H1 (cell line): ENCODE measurements around the gene SLC35E1. TPM values are rescaled to one million over a fixed set of nuclear protein-coding genes. Genes with fewer than 3 reads are reported as not detected.

Experiments
- CTCF ChIA-PET: fragments of 300-600 bp; sonication (Branson Sonifier 250); formaldehyde crosslinking; loops from one replicate; lab custom pipeline; 2021; ENCODE audit not compliant: partially characterized antibody; lab: Charles Lee
- POLR2A ChIA-PET: fragments of 300-600 bp; sonication (Branson Sonifier 250); formaldehyde crosslinking; loops from one replicate; lab custom pipeline; 2021; ENCODE audit warnings: inconsistent platforms; ENCODE audit not compliant: partially characterized antibody; lab: Charles Lee
- DNase-seq, 2 experiments: peaks; one replicate each; pipeline versions ENCODE4 v3.0.0 to v3.0.0-alpha.2; 2010 to 2022; ENCODE audit warnings: low spot score in 2 of 2, low read depth in 1 of 2, mixed read lengths in 1 of 2
- FAIRE-seq: peaks from 2 replicates; lab custom pipeline; 2011; peaks lifted over from hg19 to GRCh38; lab: Jason Lieb, UNC
- H2AFZ ChIP-seq: 2 replicates; pipeline ENCODE4 v1.8.1; 2012; ENCODE audit warnings: low read length, inconsistent platforms
- H2AK5ac ChIP-seq: 2 replicates; pipeline ENCODE4 v1.6.1; 2013; ENCODE audit warnings: low read depth, low read length
- H2BK120ac ChIP-seq: replicated peaks from 2 replicates; pipeline ENCODE3; 2013; ENCODE audit warnings: low read depth, low read length, inconsistent platforms
- H2BK12ac ChIP-seq: 2 replicates; pipeline ENCODE4 v1.6.1; 2013; ENCODE audit warnings: low read depth, low read length
- H2BK15ac ChIP-seq: 2 replicates; pipeline ENCODE4 v1.6.1; 2013; ENCODE audit warnings: low read length
- H2BK20ac ChIP-seq: 2 replicates; pipeline ENCODE4 v1.6.1; 2013; ENCODE audit warnings: low read length
- H2BK5ac ChIP-seq: 2 replicates; pipeline ENCODE4 v1.6.1; 2013; ENCODE audit warnings: low read depth, low read length
- H3K14ac ChIP-seq: 2 replicates; pipeline ENCODE4 v1.6.1; 2013; ENCODE audit warnings: inconsistent platforms; ENCODE audit not compliant: insufficient read length
- H3K18ac ChIP-seq: 2 replicates; pipeline ENCODE4 v1.6.1; 2013; ENCODE audit warnings: low read length; ENCODE audit errors: extremely low read depth
- H3K23ac ChIP-seq: 2 replicates; pipeline ENCODE4 v1.6.1; 2013; ENCODE audit warnings: inconsistent platforms; ENCODE audit not compliant: insufficient read length
- H3K23me2 ChIP-seq: 2 replicates; pipeline ENCODE4 v1.6.1; 2013; ENCODE audit warnings: low read depth, low read length
- H3K27ac ChIP-seq: 2 replicates; pipeline ENCODE4 v1.6.1; 2011; ENCODE audit warnings: low read depth, low read length, inconsistent platforms
- H3K27me3 ChIP-seq, 4 experiments: replicated peaks in 1 of 4; 1 replicate in 1 of 4; 2 replicates in 3 of 4; pipeline versions ENCODE4 v1.6.1 to v1.8.1; 2011 to 2013; ENCODE audit warnings: low read length in 3 of 4, mild to moderate bottlenecking in 3 of 4, inconsistent platforms in 2 of 4, mixed read lengths in 2 of 4, moderate library complexity in 1 of 4; ENCODE audit not compliant: control insufficient read depth in 3 of 4, insufficient read depth in 3 of 4; ENCODE audit errors: extremely low read depth in 1 of 4
- H3K36me3 ChIP-seq, 4 experiments: 2 replicates each; pipeline versions ENCODE4 v1.6.1 to v1.8.1; 2011 to 2013; ENCODE audit warnings: mild to moderate bottlenecking in 4 of 4, low read length in 3 of 4, moderate library complexity in 2 of 4, control low read depth in 1 of 4, inconsistent platforms in 1 of 4; ENCODE audit not compliant: insufficient read depth in 4 of 4, control insufficient read depth in 2 of 4
- H3K4ac ChIP-seq: replicated peaks from 2 replicates; pipeline ENCODE3; 2013; ENCODE audit warnings: low read length, low read depth, mixed read lengths, inconsistent platforms; ENCODE audit not compliant: insufficient read length
- H3K4me1 ChIP-seq, 4 experiments: replicated peaks in 1 of 4; 1 replicate in 1 of 4; 2 replicates in 3 of 4; pipeline versions ENCODE4 v1.6.1 to v1.8.1; 2011 to 2013; ENCODE audit warnings: low read length in 3 of 4, inconsistent platforms in 2 of 4, mixed read lengths in 1 of 4; ENCODE audit not compliant: insufficient read depth in 4 of 4, control insufficient read depth in 3 of 4
- H3K4me2 ChIP-seq, 2 experiments: 2 replicates each; pipeline versions ENCODE4 v1.6.1 to v1.8.1; 2011 to 2013; ENCODE audit warnings: low read depth in 2 of 2, low read length in 2 of 2, control low read depth in 1 of 2, inconsistent platforms in 1 of 2, mild to moderate bottlenecking in 1 of 2; ENCODE audit not compliant: insufficient read depth in 1 of 2
- H3K4me3 ChIP-seq, 4 experiments: fragments of 200-600, 300-600 bp in 1 of 4; sonication (generic), shearing (Covaris generic), sonication (Bioruptor Twin) in 1 of 4; 2 replicates each; pipeline versions ENCODE4 v1.5.1 to v1.8.1; 2011 to 2016; ENCODE audit warnings: low read length in 4 of 4, low read depth in 3 of 4, control low read depth in 2 of 4, inconsistent platforms in 2 of 4, mild to moderate bottlenecking in 2 of 4, mixed read lengths in 1 of 4, moderate library complexity in 1 of 4; ENCODE audit not compliant: insufficient read depth in 2 of 4; ENCODE audit errors: extremely low read depth in 1 of 4
- H3K56ac ChIP-seq: replicated peaks from 2 replicates; pipeline ENCODE3; 2013; ENCODE audit warnings: low read depth, mild to moderate bottlenecking, mixed read lengths, low read length, inconsistent platforms; ENCODE audit not compliant: insufficient read length
- H3K79me1 ChIP-seq: 2 replicates; pipeline ENCODE4 v1.6.1; 2013; ENCODE audit warnings: low read depth, low read length, control low read depth
- H3K79me2 ChIP-seq, 2 experiments: 2 replicates each; pipeline versions ENCODE4 v1.6.1 to v1.8.1; 2012 to 2013; ENCODE audit warnings: low read length in 2 of 2, mild to moderate bottlenecking in 2 of 2, inconsistent platforms in 1 of 2; ENCODE audit not compliant: insufficient read depth in 2 of 2, control insufficient read depth in 1 of 2
- H3K9ac ChIP-seq, 4 experiments: replicated peaks in 1 of 4; 1 replicate in 1 of 4; 2 replicates in 3 of 4; pipeline versions ENCODE4 v1.6.1 to v1.8.1; 2011 to 2013; ENCODE audit warnings: low read depth in 3 of 4, low read length in 3 of 4, control low read depth in 2 of 4, mild to moderate bottlenecking in 2 of 4, moderate library complexity in 2 of 4, inconsistent platforms in 1 of 4; ENCODE audit errors: extremely low read depth in 1 of 4
- H3K9me3 ChIP-seq, 2 experiments: 2 replicates each; pipeline versions ENCODE4 v1.6.1 to v1.8.1; 2012 to 2013; ENCODE audit warnings: mild to moderate bottlenecking in 2 of 2, moderate library complexity in 2 of 2, control low read depth in 1 of 2, inconsistent platforms in 1 of 2, low read depth in 1 of 2, low read length in 1 of 2, mixed read lengths in 1 of 2; ENCODE audit not compliant: insufficient read depth in 2 of 2
- H4K20me1 ChIP-seq, 2 experiments: replicated peaks in 1 of 2; 2 replicates each; pipeline versions ENCODE3 to v1.8.1; 2011 to 2013; ENCODE audit warnings: inconsistent platforms in 2 of 2, low read length in 2 of 2, mild to moderate bottlenecking in 1 of 2; ENCODE audit not compliant: insufficient read depth in 2 of 2, control insufficient read depth in 1 of 2
- H4K5ac ChIP-seq: 2 replicates; pipeline ENCODE4 v1.6.1; 2013; ENCODE audit warnings: low read length, low read depth, mixed read lengths, inconsistent platforms; ENCODE audit not compliant: insufficient read length
- H4K8ac ChIP-seq: 2 replicates; pipeline ENCODE4 v1.8.0; 2013; ENCODE audit warnings: mild to moderate bottlenecking, moderate library complexity, low read length, inconsistent platforms; ENCODE audit not compliant: insufficient read depth; ENCODE audit errors: extremely low read depth
- H4K91ac ChIP-seq: replicated peaks from 2 replicates; pipeline ENCODE3; 2013; ENCODE audit warnings: low read length, mixed read lengths, inconsistent platforms; ENCODE audit not compliant: insufficient read length
- ATF3 ChIP-seq: IDR thresholded peaks from 2 replicates; pipeline ENCODE4 v1.6.1; 2011; ENCODE audit warnings: low read depth, mild to moderate bottlenecking, low read length; ENCODE audit not compliant: insufficient read depth
- POLR2A ChIP-seq, 2 experiments: IDR thresholded peaks; 1 replicate in 1 of 2; 2 replicates in 1 of 2; pipeline ENCODE4 v1.6.1; 2011; ENCODE audit warnings: low read depth in 2 of 2, low read length in 2 of 2, mild to moderate bottlenecking in 2 of 2; ENCODE audit errors: control extremely low read depth in 1 of 2
- POLR2AphosphoS5 ChIP-seq: IDR thresholded peaks from 2 replicates; pipeline ENCODE4 v1.6.1; 2011; ENCODE audit warnings: low read depth, low read length
- RBBP5 ChIP-seq: IDR thresholded peaks from 2 replicates; pipeline ENCODE4 v1.7.1; 2012; ENCODE audit warnings: low read depth, mild to moderate bottlenecking, inconsistent platforms, low read length, moderate library complexity, borderline replicate concordance
- RFX5 ChIP-seq: IDR thresholded peaks from 2 replicates; pipeline ENCODE4 v1.6.1; 2011; ENCODE audit warnings: low read depth, low read length, improper control_type of control experiment, borderline replicate concordance
- RNF2 ChIP-seq: fragments of 200-900, 300-1000 bp; sonication (generic); IDR thresholded peaks from 2 replicates; pipeline ENCODE4 v1.7.1; 2016; ENCODE audit warnings: borderline replicate concordance, low read depth, mild to moderate bottlenecking, antibody characterized with exemption, low read length; ENCODE audit not compliant: poor library complexity, severe bottlenecking; ENCODE audit errors: missing control alignments
- SIN3A ChIP-seq, 2 experiments: IDR thresholded peaks in 1 of 2; conservative IDR thresholded peaks in 1 of 2; 2 replicates each; pipeline ENCODE4 v1.6.1; 2011 to 2012; ENCODE audit warnings: low read length in 2 of 2, improper control_type of control experiment in 1 of 2, low read depth in 1 of 2, mild to moderate bottlenecking in 1 of 2
- SP1 ChIP-seq: IDR thresholded peaks from 2 replicates; pipeline ENCODE4 v1.6.1; 2011; ENCODE audit warnings: low read depth, low read length
- SP4 ChIP-seq: IDR thresholded peaks from 2 replicates; pipeline ENCODE4 v1.6.1; 2012; ENCODE audit warnings: low read length, inconsistent platforms
- TAF7 ChIP-seq: optimal IDR thresholded peaks from 2 replicates; pipeline ENCODE3; 2011; ENCODE audit warnings: low read depth, mild to moderate bottlenecking, inconsistent platforms, low read length, moderate library complexity, borderline replicate concordance
- WGBS, 2 experiments: shearing (Covaris generic) in 1 of 2; methylation state at CpG; one replicate each; pipeline versions ENCODE4 v1.1.6 to v1.1.7; 2013 to 2015; ENCODE audit warnings: low lambda C conversion rate in 2 of 2, mixed read lengths in 2 of 2, inconsistent platforms in 1 of 2, low coverage in 1 of 2, missing lambda C conversion rate in 1 of 2; ENCODE audit not compliant: insufficient replicate concordance in 2 of 2, insufficient coverage in 1 of 2, insufficient read length in 1 of 2; ENCODE audit errors: extremely low coverage in 1 of 2, missing lambda C conversion rate in 1 of 2; 5-methylcytosine and 5-hydroxymethylcytosine counted together
- polyA plus RNA-seq, 7 experiments: library from polyadenylated mRNA; depleted of rRNA in 3 of 7; stranded (reverse) in 5 of 7; unstranded in 2 of 7; fragments of >200 nt in 5 of 7; fragments of 200-250 nt in 2 of 7; gene quantifications; 1 replicate in 5 of 7; 2 replicates in 1 of 7; 4 replicates in 1 of 7; pipeline versions ENCODE4 v1.2.1 to v1.2.3, GENCODE V29; 2011 to 2013; ENCODE audit warnings: missing spikeins in 2 of 7, mixed read lengths in 2 of 7
- total RNA-seq: library from RNA; stranded (reverse); fragmentation: NEBNext Ultra II Directional; extraction: Animal tissue kit (Norgen Biotek cat#: 25700); gene quantifications from 2 replicates; pipeline ENCODE4 v1.2.1, GENCODE V29; 2021

Gene SLC35E1
- total and polyA plus RNA-seq, 2 of the 8 experiments (the other 6 are each of a cell fraction or from before 2014, with no cell fraction given): 26.0 to 31.9 TPM

GRCh38 chr19:16520074-16520973, 51.9 kb downstream of the SLC35E1 start:
- H2AK5ac ChIP-seq: no peak overlapping the region
- no peak overlapping the region for H3K4me3 ChIP-seq
- no peak overlapping the region for H3K14ac ChIP-seq
- H3K4me2 ChIP-seq: no peak overlapping the region
- no peak overlapping the region for H3K18ac ChIP-seq
- no peaks in the 10 kb centered on the region for H3K79me2 ChIP-seq
- H4K91ac ChIP-seq: no peak overlapping the region
- DNase-seq (no peak), FAIRE-seq (no peak)
- H3K9me3 ChIP-seq: no peaks in the 10 kb centered on the region
- H2BK20ac ChIP-seq: no peak overlapping the region
- CTCF ChIA-PET: interaction anchor here (1.6 kb wide), 1 partner anchor 11 kb away, joined by 5 read pairs; no protein-coding TSS in a partner anchor
- H3K56ac ChIP-seq: no peak overlapping the region
- H3K23me2 ChIP-seq: no peaks in the 10 kb centered on the region
- POLR2A ChIA-PET: interaction anchor here (1.3 to 4.5 kb wide), 2 partner anchors 13 to 33 kb away, joined by 4 to 34 read pairs; no protein-coding TSS in a partner anchor
- H2BK5ac ChIP-seq: no peak overlapping the region
- no peak overlapping the region; a peak in 1 of 7 replicates for H3K9ac ChIP-seq
- H4K20me1 ChIP-seq: peaks cover 14 to 35% of the 10 kb centered on the region in 2 experiments
- no peak overlapping the region for H4K5ac ChIP-seq
- H3K4ac ChIP-seq: no peak overlapping the region
- no peak overlapping the region for H2BK12ac ChIP-seq
- no peak overlapping the region for H4K8ac ChIP-seq
- H3K23ac ChIP-seq: no peak overlapping the region
- H3K27me3 ChIP-seq: no peaks in the 10 kb centered on the region
- no peak overlapping the region for H2AFZ ChIP-seq
- H3K36me3 ChIP-seq: peaks cover 35 to 78% (median 74%) of the 10 kb centered on the region in 4 experiments
- H3K4me1 ChIP-seq: no peaks in the 10 kb centered on the region
- 93% methylated on average over 37 of the region's 45 CpGs; no CpG with 5 or more reads in 1 of the 2 experiments for WGBS, 2 experiments
- H2BK15ac ChIP-seq: no peak overlapping the region
- no peaks in the 10 kb centered on the region for H3K79me1 ChIP-seq
- H3K27ac ChIP-seq: no peak overlapping the region
- H2BK120ac ChIP-seq: no peak overlapping the region
- TF ChIP-seq RNF2 (no peak), POLR2A (IDR thresholded peaks at IDR 0.05; ENCODE audit: control extremely low read depth in 1 of 2, low read depth in 2 of 2, low read length in 2 of 2) (peak in 1 of 2 experiments; percentile 47; a peak in 1 of 3 replicates), RBBP5 (no peak), TAF7 (no peak), SIN3A (conservative IDR thresholded peaks at IDR 0.05 in 1 of 2, IDR thresholded peaks at IDR 0.05 in 1 of 2; ENCODE audit: low read depth in 1 of 2, low read length in 2 of 2) (no peak), SP4 (no peak), RFX5 (no peak), SP1 (no peak), POLR2AphosphoS5 (peak; percentile 19; the same call in 1 of the 2 replicates), ATF3 (no peak)
